Muscle layer of colon (tissue), 2 donors: ENCODE measurements around the gene FKBP5.
"Not testable (repeated sequence)": the region's sequence is repeated elsewhere in the genome, so short reads cannot be mapped to it uniquely, and the experiment has no call there.

ENCODE experiments used
- H3K27ac ChIP-seq: one replicate; pipeline ENCODE4 v1.7.0; 2013; ENCODE audit warnings: low read depth, mild to moderate bottlenecking, low read length, moderate library complexity
- H3K27me3 ChIP-seq, 2 donors: one replicate each; pipeline ENCODE4 v1.7.0; 2013; ENCODE audit warnings: low read length in 2 of 2, mild to moderate bottlenecking in 2 of 2; ENCODE audit not compliant: insufficient read depth in 2 of 2, control insufficient read depth in 1 of 2
- H3K36me3 ChIP-seq: one replicate; pipeline ENCODE4 v1.7.0; 2013; ENCODE audit warnings: mild to moderate bottlenecking, low read length; ENCODE audit not compliant: insufficient read depth
- H3K4me1 ChIP-seq: one replicate; pipeline ENCODE4 v1.7.0; 2013; ENCODE audit warnings: mild to moderate bottlenecking, low read length; ENCODE audit not compliant: insufficient read depth
- H3K4me3 ChIP-seq, 2 donors: one replicate each; pipeline ENCODE4 v1.7.0; 2013; ENCODE audit warnings: low read length in 2 of 2, low read depth in 1 of 2, mild to moderate bottlenecking in 1 of 2, moderate library complexity in 1 of 2
- H3K9ac ChIP-seq: one replicate; pipeline ENCODE4 v1.7.0; 2013; ENCODE audit warnings: low read length
- H3K9me3 ChIP-seq: one replicate; pipeline ENCODE4 v1.7.0; 2013; ENCODE audit warnings: mild to moderate bottlenecking, low read length
- donor health status: abdominal sarcoma.
- donor health status: Adenocarcinoma of cecum.

FKBP5 gene

DNA sequence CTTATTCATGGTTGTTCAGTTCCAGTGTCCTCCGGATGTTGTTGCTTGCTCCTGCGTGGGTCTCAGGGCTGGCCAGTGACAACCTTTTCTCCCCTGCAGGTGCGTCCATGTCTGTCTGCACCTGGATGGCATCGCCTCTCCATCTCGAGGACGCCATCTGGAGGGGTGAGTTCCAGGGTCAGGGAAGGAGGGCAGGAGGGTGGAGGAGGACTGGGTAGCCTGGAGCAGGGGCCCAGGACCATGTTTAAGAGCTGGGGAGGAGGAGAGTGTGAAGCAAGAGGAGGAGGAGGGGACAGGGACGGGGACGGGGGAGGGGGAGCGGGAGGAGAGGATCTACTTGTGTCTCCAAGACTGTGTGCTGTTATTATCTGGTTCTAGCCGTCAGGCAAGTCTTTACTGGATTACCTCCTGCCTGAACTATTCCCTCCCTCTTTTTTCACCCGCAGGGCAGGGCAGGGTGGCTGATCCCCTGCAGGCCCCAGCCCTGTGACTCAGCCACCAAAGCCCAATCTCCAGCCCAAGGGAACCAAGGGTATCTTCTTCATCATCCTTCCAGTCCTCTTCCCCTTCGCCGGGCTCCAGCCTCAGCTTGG, 143.8 kb downstream of the FKBP5 start:
- H3K4me3 ChIP-seq: no peak overlapping the region
- H3K27ac ChIP-seq: no peak overlapping the region
- no peak overlapping the region for H3K9ac ChIP-seq
- H3K9me3 ChIP-seq: no peaks in the 10 kb centered on the region
- no peaks in the 10 kb centered on the region for H3K4me1 ChIP-seq
- no peaks in the 10 kb centered on the region for H3K36me3 ChIP-seq
- no peaks in the 10 kb centered on the region for H3K27me3 ChIP-seq

DNA sequence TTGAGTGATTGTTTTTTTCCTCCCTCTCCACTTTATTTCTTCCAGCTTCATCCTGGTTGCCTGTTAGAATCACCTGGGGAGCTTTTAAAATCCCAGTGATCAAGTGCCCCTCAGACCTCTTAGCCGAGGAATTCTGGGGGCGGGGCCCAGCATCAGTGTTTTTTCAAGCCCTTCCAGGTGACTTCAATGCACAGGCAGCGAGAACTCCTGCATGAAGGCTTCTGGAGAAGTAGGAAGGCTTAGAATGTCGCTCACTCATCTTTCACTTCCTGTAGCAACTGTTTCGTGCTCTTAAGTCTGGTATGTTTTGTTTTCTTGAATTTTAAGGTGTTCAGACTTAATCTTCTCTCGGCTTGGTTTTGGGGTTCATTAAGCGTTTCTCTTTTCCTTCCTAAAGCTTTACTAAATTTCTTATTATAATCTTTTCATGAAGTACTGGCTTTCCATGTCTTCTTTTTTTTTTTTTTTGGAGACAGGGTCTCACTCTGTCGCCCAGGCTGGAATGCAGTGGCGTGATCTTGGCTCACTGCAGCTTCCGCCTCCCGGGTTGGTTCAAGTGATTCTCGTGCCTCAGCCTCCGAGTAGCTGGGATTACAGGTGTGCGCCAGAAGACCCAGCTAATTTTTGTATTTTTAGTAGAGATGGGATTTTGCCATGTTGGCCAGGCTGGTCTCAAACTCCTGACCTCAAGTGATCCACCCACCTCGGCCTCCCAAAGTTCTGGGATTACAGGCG, 145.1 kb downstream of the FKBP5 start:
- Histone ChIP-seq H3K4me1 (no peaks in the 10 kb centered on the region), H3K27me3 (no peaks in the 10 kb centered on the region), H3K9ac (no peak overlapping the region), H3K27ac (no peak overlapping the region), H3K4me3 (no peak overlapping the region), H3K9me3 (no peaks in the 10 kb centered on the region), H3K36me3 (no peaks in the 10 kb centered on the region)

DNA sequence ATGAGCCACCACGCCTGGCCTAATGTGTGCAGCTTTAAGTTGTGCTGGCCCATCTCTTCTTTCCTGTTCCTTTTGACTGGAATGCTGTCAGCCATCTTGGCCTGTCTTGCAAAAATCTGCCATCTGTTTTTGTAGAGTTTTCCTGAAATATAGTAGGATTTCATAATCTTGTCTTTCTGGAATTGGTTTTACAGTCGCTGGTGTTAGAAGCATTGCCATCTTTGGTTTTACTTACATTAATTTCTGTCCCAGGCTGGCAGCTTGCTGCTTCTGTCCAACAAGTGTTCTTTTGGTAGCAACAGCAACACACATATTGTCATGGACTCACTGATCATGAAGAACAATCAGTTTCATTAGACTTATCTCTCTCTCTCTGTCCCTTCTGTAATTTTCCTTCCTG, 146.9 kb downstream of the FKBP5 start:
- no peak overlapping the region for H3K4me3 ChIP-seq
- no peak overlapping the region for H3K9ac ChIP-seq
- no peaks in the 10 kb centered on the region for H3K27me3 ChIP-seq
- no peaks in the 10 kb centered on the region for H3K4me1 ChIP-seq
- no peaks in the 10 kb centered on the region for H3K36me3 ChIP-seq
- no peak overlapping the region for H3K27ac ChIP-seq
- H3K9me3 ChIP-seq: no peaks in the 10 kb centered on the region

DNA sequence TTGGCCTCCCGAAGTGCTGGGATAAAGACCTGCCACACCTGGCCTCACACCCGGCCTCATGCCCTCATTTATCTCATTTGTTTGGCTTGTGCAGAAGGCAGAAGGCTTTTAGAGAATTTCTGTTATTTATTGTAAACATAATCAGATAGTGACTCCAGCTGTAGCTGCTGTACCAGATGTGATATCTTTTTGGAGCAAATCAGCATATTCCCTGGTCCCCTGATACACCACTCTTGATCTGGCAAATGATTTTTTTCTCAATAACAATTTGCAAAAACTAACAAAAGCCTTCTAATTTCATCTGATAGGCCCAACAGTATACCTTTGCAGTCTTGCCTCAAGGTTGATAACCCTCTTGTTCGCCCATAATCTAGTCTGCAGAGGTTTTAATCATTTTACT, 149.5 kb downstream of the FKBP5 start:
- no peak overlapping the region for H3K4me3 ChIP-seq
- H3K36me3 ChIP-seq: no peaks in the 10 kb centered on the region
- no peak overlapping the region for H3K27ac ChIP-seq
- H3K4me1 ChIP-seq: no peaks in the 10 kb centered on the region
- no peak overlapping the region for H3K9ac ChIP-seq
- no peaks in the 10 kb centered on the region for H3K27me3 ChIP-seq
- H3K9me3 ChIP-seq: no peaks in the 10 kb centered on the region

DNA sequence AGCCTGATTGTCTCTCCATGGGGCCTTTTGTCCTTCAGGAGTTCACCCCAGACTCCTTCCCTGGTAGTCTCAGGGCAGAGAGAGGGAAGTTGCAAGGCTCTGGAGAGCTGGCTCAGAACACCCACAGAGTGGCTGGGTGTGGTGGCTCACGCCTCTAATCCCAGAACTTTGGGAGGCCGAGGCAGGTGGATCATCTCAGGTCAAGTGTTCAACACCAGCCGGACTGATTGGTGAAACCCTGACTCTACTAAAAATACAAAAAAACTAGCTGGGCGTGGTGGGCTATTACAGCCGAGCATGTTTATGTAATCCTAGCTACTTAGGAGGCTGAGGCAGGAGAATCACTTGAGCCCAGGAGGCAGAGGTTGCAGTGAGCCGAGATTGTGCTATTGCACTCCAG, 152.9 kb downstream of the FKBP5 start:
- not testable (repeated sequence) for H3K9ac ChIP-seq, H3K27ac ChIP-seq, H3K9me3 ChIP-seq, H3K36me3 ChIP-seq, H3K4me1 ChIP-seq, H3K4me3 ChIP-seq, H3K27me3 ChIP-seq

DNA sequence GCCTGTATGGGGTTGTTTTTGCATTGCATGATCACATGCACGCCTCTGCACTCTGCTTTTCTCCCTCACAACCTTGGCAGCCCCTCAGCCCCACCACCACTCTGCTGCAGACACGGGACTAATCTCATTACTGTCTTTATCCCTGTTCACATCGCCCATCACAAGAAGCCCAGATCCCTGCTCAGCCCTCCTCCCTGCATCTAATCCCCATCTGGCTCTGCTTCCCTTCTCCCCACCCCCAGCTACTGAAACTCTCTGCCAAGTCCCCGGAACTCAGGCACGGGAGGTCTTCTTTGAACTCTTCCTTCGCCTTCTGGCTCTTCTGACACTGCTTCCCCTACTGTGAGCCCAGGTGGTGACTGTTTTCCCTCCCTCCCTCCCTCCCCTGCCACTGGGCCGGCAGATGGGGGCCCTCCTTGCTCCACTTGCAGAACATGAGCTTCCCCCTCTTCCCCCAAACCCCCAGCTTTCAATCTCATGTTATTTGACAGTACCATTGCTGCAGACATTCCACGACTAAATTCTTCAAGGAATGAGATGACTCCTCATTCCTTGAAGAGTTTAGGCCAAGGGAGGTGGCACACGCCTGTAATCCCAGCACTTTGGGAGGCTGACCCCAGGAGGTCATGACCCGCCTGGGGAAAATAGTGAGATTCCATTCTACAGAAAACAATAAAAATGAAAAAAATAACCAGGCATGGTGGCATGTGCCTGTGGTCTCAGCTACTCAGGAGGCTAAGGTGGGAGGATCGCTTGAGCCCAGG, 154.1 kb downstream of the FKBP5 start:
- H3K9me3 ChIP-seq: no peaks in the 10 kb centered on the region
- no peak overlapping the region for H3K27ac ChIP-seq
- H3K4me3 ChIP-seq: no peak overlapping the region
- no peaks in the 10 kb centered on the region for H3K4me1 ChIP-seq
- no peaks in the 10 kb centered on the region for H3K36me3 ChIP-seq
- no peak overlapping the region for H3K9ac ChIP-seq
- no peaks in the 10 kb centered on the region for H3K27me3 ChIP-seq

DNA sequence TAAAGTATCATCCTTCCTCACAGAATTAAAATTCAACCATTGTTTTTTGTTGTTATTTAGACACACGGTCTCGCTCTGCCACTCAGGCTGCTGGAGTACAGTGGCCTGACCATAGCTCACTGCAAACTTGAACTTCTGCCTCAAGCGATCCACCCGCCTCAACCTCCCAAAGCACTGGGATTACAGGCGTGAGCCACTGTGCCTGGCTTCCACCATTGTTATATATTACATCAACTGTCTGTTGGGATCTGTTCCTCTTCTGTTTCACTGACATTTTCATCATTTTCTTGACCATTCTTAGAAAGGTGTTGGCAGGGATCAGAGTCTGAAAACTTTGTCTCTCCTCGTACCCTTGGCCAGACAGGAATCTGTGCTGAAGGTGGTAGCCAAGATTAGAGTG, 154.7 kb downstream of the FKBP5 start:
- no peak overlapping the region for H3K4me3 ChIP-seq
- no peak overlapping the region for H3K9ac ChIP-seq
- no peak overlapping the region for H3K27ac ChIP-seq
- H3K27me3 ChIP-seq: no peaks in the 10 kb centered on the region
- H3K36me3 ChIP-seq: no peaks in the 10 kb centered on the region
- H3K4me1 ChIP-seq: no peaks in the 10 kb centered on the region
- no peaks in the 10 kb centered on the region for H3K9me3 ChIP-seq

DNA sequence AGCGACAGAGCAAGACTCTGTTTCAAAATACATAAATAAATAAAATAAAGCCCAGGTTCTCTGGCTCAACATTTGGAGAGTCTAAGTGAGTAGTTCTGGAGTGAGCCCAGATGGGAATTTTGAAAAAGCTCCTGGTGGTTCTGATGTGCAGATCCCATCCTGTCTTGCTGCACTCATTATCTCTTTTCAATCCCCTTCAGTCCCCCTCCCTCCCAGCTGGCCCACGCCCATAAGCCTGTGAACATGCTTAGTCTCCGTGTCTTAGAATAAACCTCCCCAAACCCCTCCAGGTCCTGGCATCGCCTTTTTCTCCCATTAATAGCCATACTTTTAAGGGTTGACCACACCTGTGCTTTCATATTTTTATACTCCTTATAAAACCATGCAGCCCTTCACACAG, 156.6 kb downstream of the FKBP5 start:
- H3K9me3 ChIP-seq: no peaks in the 10 kb centered on the region
- no peak overlapping the region for H3K27ac ChIP-seq
- H3K27me3 ChIP-seq: no peaks in the 10 kb centered on the region
- H3K36me3 ChIP-seq: no peaks in the 10 kb centered on the region
- no peak overlapping the region for H3K9ac ChIP-seq
- H3K4me1 ChIP-seq: no peaks in the 10 kb centered on the region
- H3K4me3 ChIP-seq: no peak overlapping the region

DNA sequence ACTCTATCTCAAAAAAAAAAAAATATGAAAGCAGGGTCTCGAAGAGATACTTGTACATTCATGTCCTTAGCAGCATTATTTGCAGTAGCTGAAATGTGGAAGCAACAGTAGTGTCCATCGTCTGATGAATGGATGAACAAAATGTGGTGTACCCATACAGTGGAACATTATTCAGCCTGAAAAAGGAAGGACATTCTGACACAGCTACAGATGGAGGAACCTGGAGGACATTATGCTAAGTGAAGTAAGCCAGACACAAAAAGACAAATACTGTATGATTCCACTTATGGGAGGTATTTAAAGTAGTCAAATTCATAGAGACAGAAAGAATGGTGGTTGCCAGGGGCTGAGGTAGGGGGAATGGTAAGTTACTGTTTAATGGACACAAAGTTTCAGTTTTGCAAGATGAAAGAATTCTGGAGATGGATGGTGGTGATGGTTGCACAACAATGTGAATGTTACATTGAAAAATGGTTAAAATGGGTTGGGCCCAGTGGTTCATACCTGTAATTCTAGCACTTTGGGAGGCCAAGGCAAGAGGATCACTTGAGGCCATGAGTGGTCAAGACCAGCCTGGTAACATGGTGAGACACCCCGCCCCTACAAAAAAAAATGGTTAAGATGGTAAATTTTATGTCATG, 164.2 kb downstream of the FKBP5 start:
- H3K27me3 ChIP-seq: no peaks in the 10 kb centered on the region
- no peaks in the 10 kb centered on the region for H3K9me3 ChIP-seq
- no peaks in the 10 kb centered on the region for H3K36me3 ChIP-seq
- H3K4me1 ChIP-seq: no peaks in the 10 kb centered on the region
- H3K27ac ChIP-seq: no peak overlapping the region
- no peak overlapping the region for H3K9ac ChIP-seq
- H3K4me3 ChIP-seq: no peak overlapping the region
